ENCODE data around the gene PAK5.
A peak's percentile ranks its signal among the peaks of the same experiment; 100 is the strongest.

Gene PAK5

GRCh38 chr20:9517297-9518162 lies 321.3 kb downstream of the PAK5 start:
- DNase-seq (ENCODE audit: low spot score), result no peak

GRCh38 chr20:9516234-9516871 lies 322.5 kb downstream of the PAK5 start:
- DNase-seq (ENCODE audit: low spot score), result no peak

- no peak for DNase-seq (ENCODE audit: low spot score)
These were observed 323.1 kb downstream of the PAK5 start for GRCh38 chr20:9515741-9516233.

- DNase-seq (ENCODE audit: low spot score), result no peak
These were observed 323.7 kb downstream of the PAK5 start for GRCh38 chr20:9515214-9515585.

- DNase-seq (ENCODE audit: low spot score), result peak; percentile 56
These were observed 324.2 kb downstream of the PAK5 start, which contains the start of gene LAMP5 for GRCh38 chr20:9514461-9515213. TSS of gene LAMP5 (plus strand) at chr20:9514590. CDS start at chr20:9514853, 263 bp downstream.

- peak; percentile 60 for DNase-seq (ENCODE audit: low spot score)
These were observed 324.8 kb downstream of the PAK5 start for GRCh38 chr20:9514072-9514460.

GRCh38 chr20:9510911-9511310 lies 328.0 kb downstream of the PAK5 start:
- no peak for DNase-seq (ENCODE audit: low spot score)

GRCh38 chr20:9509246-9509645 lies 329.6 kb downstream of the PAK5 start:
- DNase-seq (ENCODE audit: low spot score), result no peak

- no peak for DNase-seq (ENCODE audit: low spot score)
These were observed 330.1 kb downstream of the PAK5 start for GRCh38 chr20:9508696-9509178.

- DNase-seq (ENCODE audit: low spot score), result no peak
These were observed 330.6 kb downstream of the PAK5 start for GRCh38 chr20:9508240-9508661.

- no peak for DNase-seq (ENCODE audit: low spot score)
These were observed 331.2 kb downstream of the PAK5 start for GRCh38 chr20:9507544-9508239.

GRCh38 chr20:9506964-9507369 lies 331.9 kb downstream of the PAK5 start:
- DNase-seq (ENCODE audit: low spot score), result no peak

GRCh38 chr20:9506280-9506821 lies 332.5 kb downstream of the PAK5 start:
- no peak for DNase-seq (ENCODE audit: low spot score)

GRCh38 chr20:9503526-9504245 lies 335.2 kb downstream of the PAK5 start:
- no peak for DNase-seq (ENCODE audit: low spot score)

GRCh38 chr20:9501473-9501872 lies 337.4 kb downstream of the PAK5 start:
- no peak for DNase-seq (ENCODE audit: low spot score)

GRCh38 chr20:9500121-9500520 lies 338.8 kb downstream of the PAK5 start:
- no peak for DNase-seq (ENCODE audit: low spot score)

- no peak for DNase-seq (ENCODE audit: low spot score)
These were observed 339.6 kb downstream of the PAK5 start for GRCh38 chr20:9499126-9499899.

GRCh38 chr20:9498322-9498721 lies 340.6 kb downstream of the PAK5 start:
- no peak for DNase-seq (ENCODE audit: low spot score)

GRCh38 chr20:9496155-9496554 lies 342.7 kb downstream of the PAK5 start:
- no peak for DNase-seq (ENCODE audit: low spot score)

- DNase-seq (ENCODE audit: low spot score), result no peak
These were observed 343.2 kb downstream of the PAK5 start for GRCh38 chr20:9495701-9496100.
